HK-2 (cell line): Measurements from ENCODE around the gene GPR162.
A peak's percentile ranks its signal among the peaks of the same experiment; 100 is the strongest.
"Not testable (repeated sequence)": the region's sequence is repeated elsewhere in the genome, so short reads cannot be mapped to it uniquely, and the experiment has no call there.

ENCODE experiments used
- DNase-seq: peaks from one replicate; pipeline ENCODE4 v3.0.0-alpha.2; 2018; ENCODE audit not compliant: unreplicated experiment

The GPR162 gene

DNA sequence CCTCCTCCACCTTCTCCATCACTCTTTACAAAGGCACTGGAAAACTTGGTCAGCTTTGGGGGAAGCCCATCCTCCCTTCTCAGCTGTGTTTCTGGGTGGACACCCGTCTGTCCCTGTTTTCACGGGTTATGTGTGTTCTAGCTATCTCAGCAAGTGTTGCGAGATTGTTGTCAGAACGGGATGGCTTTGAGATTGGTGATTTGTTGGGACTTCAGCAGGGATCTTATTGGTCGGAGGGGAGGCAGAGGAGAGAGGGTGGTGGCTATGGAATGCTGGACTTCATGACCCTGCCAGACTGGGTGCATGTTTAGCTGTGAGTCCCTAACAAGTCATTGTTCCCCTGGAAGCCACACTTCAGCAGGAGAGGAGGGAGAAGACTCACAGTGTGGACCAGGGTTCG, 32.4 kb downstream of the GPR162 start:
- no peak for DNase-seq

- DNase-seq = no peak
Measured at GRCh38 chr12:6855322-6855721, 33.7 kb downstream of the GPR162 start.

DNA sequence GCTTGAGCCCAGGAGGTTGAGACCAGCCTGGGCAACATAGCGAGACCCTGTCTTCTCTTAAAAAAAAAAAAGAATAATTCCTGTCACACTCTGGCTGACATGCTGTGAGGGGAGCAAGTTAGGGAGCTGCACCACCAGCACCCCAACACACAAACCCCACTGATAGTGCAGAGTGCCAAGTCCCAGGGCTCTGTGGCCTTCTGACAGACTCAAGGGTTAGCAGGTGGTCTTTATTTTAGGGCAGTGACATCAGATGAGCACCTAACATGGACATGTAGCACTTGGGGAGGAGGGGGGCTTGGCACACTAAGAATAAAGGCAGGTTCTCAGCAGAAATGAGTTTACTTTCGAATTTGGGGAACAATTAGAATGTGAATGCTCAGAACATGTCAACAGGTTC, 37.2 kb downstream of the GPR162 start:
- no peak for DNase-seq

DNA sequence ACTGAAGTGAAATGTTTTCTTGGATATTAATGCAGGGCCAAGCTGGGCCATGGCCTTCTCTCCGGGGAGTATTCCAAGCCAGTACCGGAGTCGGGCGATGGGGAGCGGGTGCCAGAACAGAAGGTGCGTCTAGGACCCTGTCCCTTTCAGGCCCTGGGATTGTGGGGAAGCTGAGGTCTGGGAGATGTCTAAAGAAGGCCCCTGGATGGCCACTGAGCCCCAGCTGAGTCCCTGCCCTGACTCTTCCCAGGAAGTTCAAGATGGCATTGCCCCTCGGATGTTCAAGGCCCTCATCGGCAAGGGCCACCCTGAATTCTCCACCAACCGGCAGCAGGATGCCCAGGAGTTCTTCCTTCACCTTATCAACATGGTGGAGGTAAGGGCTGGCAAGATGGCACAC, 38.5 kb downstream of the GPR162 start:
- no peak for DNase-seq

DNA sequence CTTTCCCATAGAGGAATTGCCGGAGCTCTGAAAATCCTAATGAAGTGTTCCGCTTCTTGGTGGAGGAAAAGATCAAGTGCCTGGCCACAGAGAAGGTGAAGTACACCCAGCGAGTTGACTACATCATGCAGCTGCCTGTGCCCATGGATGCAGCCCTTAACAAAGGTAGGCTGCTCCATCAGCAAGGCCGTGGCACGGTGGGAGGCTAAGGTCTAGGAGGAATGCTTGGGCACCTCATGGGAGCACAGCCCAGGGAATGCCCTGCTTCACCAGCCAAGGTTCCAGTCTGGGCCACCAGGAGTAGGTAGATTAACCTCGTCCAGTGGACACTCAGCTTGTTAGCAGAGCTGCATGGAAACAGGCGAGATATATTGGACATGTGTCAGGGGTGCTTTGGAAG, 39.3 kb downstream of the GPR162 start:
- DNase-seq = no peak

GRCh38 chr12:6861391-6861790, 39.8 kb downstream of the GPR162 start:
- no peak for DNase-seq

GRCh38 chr12:6863033-6863432, 41.4 kb downstream of the GPR162 start:
- no peak for DNase-seq

DNA sequence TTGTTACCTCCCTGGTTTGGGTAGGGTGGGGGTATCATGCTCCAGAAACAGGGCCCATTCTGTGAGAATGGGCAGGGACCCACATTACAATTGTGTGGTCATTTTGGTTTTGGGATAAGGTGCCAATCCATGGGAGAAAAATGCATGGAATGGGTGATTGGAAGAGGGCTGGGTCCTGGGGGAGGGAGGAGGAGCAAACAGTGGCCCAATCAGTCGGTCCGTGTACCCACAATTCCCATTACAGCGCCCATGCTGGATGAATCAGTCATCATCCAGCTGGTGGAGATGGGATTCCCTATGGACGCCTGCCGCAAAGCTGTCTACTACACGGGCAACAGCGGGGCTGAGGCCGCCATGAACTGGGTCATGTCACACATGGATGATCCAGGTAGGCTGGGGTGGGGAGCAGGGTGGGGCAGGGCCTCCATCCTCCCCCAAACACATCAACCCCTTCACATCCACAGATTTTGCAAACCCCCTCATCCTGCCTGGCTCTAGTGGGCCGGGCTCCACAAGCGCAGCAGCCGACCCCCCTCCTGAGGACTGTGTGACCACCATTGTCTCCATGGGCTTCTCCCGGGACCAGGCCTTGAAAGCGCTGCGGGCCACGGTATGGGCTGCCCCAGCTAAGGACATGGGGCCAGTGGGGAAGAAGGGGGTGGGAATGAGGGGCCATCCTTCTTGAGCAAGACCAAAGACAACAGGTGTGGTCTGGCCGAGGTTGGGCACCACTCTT, 42.1 kb downstream of the GPR162 start:
- no peak for DNase-seq

DNA sequence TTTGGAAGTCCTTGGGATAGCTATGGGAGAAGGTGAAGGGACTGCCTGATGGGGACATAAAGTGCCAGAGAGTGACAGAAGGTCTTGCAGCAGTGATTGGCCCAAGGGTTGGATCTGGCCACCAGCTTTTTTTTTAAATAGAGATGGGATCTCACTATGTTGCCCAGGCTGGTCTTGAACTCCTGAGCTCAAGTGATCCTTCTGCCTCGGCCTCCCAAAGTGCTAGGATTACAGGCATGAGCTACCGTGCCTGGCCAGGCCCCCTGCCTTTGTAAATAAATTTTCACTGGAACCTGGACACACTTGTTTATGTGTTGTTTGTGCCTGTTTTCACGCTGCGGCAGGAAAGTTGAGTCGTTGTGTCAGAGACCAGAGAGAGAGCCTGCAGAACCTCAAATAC, 43.7 kb downstream of the GPR162 start:
- not testable (repeated sequence) for DNase-seq

DNA sequence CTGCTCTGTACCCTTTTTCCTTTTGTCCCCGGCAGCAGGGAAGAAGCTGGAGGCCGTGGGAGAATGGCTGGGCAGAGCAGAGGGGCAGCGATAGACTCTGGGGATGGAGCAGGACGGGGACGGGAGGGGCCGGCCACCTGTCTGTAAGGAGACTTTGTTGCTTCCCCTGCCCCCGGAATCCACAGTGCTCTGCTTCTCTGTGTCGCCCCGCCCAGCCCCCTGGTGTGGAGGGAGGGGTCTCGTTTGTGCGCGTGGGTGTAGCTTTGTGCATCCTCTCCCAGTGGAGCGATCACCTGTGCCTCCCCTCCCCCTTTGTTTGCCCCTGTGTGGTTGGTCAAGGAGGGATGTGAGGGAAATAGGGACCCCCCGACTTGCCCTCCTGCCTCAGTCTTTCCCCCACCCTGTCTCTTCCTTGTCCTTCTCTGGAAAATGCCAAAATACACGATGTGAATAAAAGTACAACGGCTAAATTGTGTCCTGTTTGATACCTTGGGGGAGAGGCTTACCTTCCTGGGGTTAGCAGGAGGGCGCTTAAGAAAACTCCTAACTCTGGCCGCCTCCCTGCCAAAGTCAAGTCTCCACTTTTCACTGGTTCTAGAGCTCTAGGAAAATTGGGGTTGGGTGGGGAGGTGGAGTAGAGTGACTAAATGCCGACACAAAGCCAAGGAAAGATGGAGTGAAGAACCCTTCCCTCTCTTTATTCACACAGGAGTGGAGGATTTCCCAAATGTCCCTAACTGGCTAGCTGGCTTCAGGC, 44.7 kb downstream of the GPR162 start:
- no peak for DNase-seq

DNA sequence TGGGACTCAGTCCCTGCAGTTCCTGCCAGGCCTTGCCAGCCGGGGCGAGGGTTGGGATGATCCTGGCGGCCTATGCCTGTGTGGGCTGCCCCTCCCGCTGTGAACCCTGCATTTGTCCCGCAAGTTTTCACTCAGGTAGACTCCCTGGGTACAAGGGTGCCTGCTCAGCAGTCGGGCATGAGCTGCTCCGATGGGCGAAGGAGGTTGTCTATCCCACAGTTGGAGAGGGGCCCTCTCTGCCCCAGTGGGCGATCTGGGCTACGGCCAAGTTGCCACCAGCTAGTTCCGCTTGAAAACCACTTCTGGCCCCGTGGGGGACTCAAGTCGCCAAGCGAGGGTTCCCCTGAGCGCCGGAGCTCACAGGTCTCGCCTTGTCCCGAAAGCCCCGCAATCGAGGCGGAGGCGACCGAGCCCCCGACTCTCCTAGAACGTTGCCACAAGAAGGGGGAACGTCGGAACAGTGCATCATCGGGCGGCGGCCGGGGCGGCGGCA, 45.3 kb downstream of the GPR162 start:
- DNase-seq = no peak

- DNase-seq = peak; percentile 91
Measured at GRCh38 chr12:6867413-6868210, 46.0 kb downstream of the GPR162 start, which contains the start of gene TPI1. Gene TPI1, plus strand, starts transcription at chr12:6867531. Its CDS starts 36 bp downstream, at chr12:6867567.

DNA sequence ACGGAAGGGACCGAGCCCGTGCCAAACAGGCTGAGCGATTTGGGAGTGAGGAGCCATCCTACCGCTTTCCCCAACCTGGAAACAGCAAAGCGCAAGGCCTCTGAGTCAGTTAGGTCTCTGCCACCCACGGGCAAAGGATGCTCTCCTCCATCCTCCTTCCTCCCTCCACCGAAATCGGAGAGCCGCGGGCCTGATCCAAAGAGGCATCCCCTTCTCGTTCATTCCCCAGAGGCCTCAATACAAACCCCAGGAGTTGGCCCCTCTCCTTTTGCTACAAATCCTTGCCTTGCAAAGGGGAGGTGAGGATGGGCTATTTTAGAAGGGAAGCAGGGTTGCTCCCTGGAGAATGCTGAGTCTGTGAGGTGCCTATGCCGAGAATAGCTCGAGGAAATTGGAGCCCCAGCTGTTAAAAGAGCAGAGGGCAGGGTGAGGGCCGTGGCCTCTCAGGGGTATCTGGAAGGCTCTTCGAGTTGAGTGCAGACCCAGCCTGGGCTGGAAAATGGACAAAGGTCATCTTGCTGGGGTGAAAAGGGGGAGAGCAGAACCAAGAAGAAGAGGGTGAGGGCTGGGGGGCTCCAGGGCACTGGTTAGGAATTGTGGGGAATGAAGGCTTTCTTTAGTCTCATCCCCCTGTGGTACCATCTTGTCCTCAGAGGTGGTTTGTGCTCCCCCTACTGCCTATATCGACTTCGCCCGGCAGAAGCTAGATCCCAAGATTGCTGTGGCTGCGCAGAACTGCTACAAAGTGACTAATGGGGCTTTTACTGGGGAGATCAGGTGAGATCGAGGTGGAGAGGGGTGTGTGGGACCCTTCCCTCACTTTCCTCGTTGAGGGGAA, 46.8 kb downstream of the GPR162 start:
- DNase-seq = peak; percentile 20

GRCh38 chr12:6869049-6870021, 47.7 kb downstream of the GPR162 start:
- DNase-seq = peak; percentile 84

DNA sequence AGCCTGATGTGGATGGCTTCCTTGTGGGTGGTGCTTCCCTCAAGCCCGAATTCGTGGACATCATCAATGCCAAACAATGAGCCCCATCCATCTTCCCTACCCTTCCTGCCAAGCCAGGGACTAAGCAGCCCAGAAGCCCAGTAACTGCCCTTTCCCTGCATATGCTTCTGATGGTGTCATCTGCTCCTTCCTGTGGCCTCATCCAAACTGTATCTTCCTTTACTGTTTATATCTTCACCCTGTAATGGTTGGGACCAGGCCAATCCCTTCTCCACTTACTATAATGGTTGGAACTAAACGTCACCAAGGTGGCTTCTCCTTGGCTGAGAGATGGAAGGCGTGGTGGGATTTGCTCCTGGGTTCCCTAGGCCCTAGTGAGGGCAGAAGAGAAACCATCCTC, 48.7 kb downstream of the GPR162 start:
- DNase-seq = not testable (repeated sequence)

DNA sequence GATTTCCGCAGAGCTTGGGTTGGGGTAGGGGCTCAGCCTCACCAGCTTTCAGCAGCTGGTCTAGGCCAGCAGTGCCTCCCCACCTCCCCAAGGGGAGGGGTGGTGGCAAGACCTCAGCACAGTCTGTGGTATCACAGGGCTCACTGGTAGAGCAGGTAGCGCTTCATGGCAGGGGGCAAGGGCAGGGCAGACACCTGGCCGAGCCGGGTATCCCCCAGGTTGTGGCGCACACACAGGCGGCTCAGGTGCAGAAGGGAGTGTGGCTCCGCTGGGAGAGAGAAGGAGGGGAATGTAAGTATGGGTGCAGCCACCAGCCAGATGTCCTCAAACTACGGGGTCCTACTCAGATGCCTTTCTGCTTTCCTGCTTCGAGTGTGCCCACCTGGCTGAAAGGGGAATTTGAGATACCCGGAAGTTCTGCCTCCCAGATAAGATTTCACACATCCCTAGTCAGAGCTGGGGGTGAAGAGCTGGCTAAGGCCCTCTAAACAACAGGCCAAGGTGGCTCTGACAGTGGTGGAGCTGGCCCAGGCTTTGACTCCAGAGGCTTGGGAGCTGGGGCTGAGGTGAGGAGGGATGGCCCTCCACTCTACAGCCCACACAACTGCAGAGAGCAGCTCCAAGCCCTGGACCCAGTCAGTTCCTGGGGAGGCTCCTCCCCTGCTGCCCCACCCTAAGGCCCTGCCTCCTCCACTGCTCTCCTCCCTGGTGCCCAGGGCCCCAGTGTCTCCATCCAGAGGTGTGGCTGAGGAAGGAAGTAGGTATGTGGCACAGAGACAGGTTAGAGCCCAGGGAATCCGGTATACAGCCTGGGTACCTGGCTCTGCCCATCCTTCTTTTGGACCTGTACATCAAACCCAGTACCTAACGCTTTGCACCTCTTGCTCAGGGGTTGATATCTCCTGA, 49.7 kb downstream of the GPR162 start:
- peak; percentile 79 for DNase-seq

GRCh38 chr12:6872073-6873048, 50.7 kb downstream of the GPR162 start:
- DNase-seq = peak; percentile 89
